NT2/D1 (cell line): ENCODE measurements around the gene LMBRD2.
A peak's percentile ranks its signal among the peaks of the same experiment; 100 is the strongest.

ENCODE experiments used
- DNase-seq: peaks from one replicate; pipeline ENCODE4 v3.0.0-alpha.2; 2011; ENCODE audit warnings: low read depth, low spot score
- H3K27me3 ChIP-seq: 2 replicates; pipeline ENCODE4 v1.6.0; 2011; ENCODE audit warnings: mild to moderate bottlenecking; ENCODE audit not compliant: insufficient read length, insufficient read depth
- H3K36me3 ChIP-seq: 2 replicates; pipeline ENCODE4 v1.6.1; 2011; ENCODE audit warnings: mild to moderate bottlenecking, low read length, mixed read lengths; ENCODE audit not compliant: insufficient read depth, insufficient read length
- H3K4me1 ChIP-seq: 2 replicates; pipeline ENCODE4 v1.5.1; 2011; ENCODE audit not compliant: insufficient read depth, insufficient read length
- H3K4me3 ChIP-seq: 2 replicates; pipeline ENCODE4 v1.5.1; 2011; ENCODE audit warnings: low read depth; ENCODE audit not compliant: insufficient read length
- H3K9ac ChIP-seq: 2 replicates; pipeline ENCODE4 v1.6.0; 2011; ENCODE audit warnings: low read depth; ENCODE audit not compliant: insufficient read length
- H3K9me3 ChIP-seq: 2 replicates; pipeline ENCODE4 v1.5.1; 2011; ENCODE audit warnings: mild to moderate bottlenecking, low read length; ENCODE audit not compliant: insufficient read depth
- SUZ12 ChIP-seq: IDR thresholded peaks from 2 replicates; pipeline ENCODE4 v1.6.1; 2011; ENCODE audit not compliant: insufficient read length, insufficient read depth; ENCODE audit errors: extremely low read depth
- YY1 ChIP-seq: IDR thresholded peaks from 2 replicates; pipeline ENCODE4 v1.6.1; 2011; ENCODE audit not compliant: insufficient read length, insufficient read depth
- ZNF274 ChIP-seq: IDR thresholded peaks from 2 replicates; pipeline ENCODE4 v1.6.1; 2011; ENCODE audit warnings: mild to moderate bottlenecking, low read depth, low read length

LMBRD2 gene

GRCh38 chr5:36153298-36153677, 1.6 kb upstream of the LMBRD2 start:
- Histone ChIP-seq H3K9me3 (no peaks in the 10 kb centered on the region), H3K4me3 (peak overlapping the region; percentile 10), H3K9ac (no peak overlapping the region), H3K27me3 (no peaks in the 10 kb centered on the region), H3K36me3 (peaks cover 52% of the 10 kb centered on the region), H3K4me1 (no peaks in the 10 kb centered on the region)
- TF ChIP-seq YY1 (no peak), ZNF274 (no peak), SUZ12 (no peak)
- DNase-seq = no peak

- Histone ChIP-seq H3K4me3 (peak overlapping the region; percentile 79), H3K9me3 (no peaks in the 10 kb centered on the region), H3K4me1 (no peaks in the 10 kb centered on the region), H3K27me3 (no peaks in the 10 kb centered on the region), H3K9ac (peak overlapping the region; percentile 73), H3K36me3 (peaks cover 46% of the 10 kb centered on the region)
- DNase-seq = no peak
- TF ChIP-seq ZNF274 = no peak
Measured at GRCh38 chr5:36152324-36153297, 924 bp upstream of the LMBRD2 start.

- H3K27me3 ChIP-seq = no peaks in the 10 kb centered on the region
- peak overlapping the region; percentile 79 for H3K4me3 ChIP-seq
- peak; percentile 23 for DNase-seq
- peak overlapping the region; percentile 86 for H3K9ac ChIP-seq
- no peak for TF ChIP-seq SUZ12
- TF ChIP-seq ZNF274 = no peak
- no peak for TF ChIP-seq YY1
- H3K36me3 ChIP-seq = peaks cover 29% of the 10 kb centered on the region
- H3K4me1 ChIP-seq = no peaks in the 10 kb centered on the region
- no peaks in the 10 kb centered on the region for H3K9me3 ChIP-seq
Measured at GRCh38 chr5:36150676-36151433, 832 bp downstream of the LMBRD2 start.

GRCh38 chr5:36147681-36148080, 4.0 kb downstream of the LMBRD2 start:
- no peaks in the 10 kb centered on the region for H3K27me3 ChIP-seq
- no peaks in the 10 kb centered on the region for H3K36me3 ChIP-seq
- H3K4me3 ChIP-seq = no peak overlapping the region
- no peaks in the 10 kb centered on the region for H3K4me1 ChIP-seq
- DNase-seq = no peak
- TF ChIP-seq ZNF274 = no peak
- no peak for TF ChIP-seq YY1
- TF ChIP-seq SUZ12 = no peak
- no peaks in the 10 kb centered on the region for H3K9me3 ChIP-seq
- H3K9ac ChIP-seq = no peak overlapping the region

- H3K4me1 ChIP-seq = no peaks in the 10 kb centered on the region
- H3K9ac ChIP-seq = no peak overlapping the region
- DNase-seq = no peak
- H3K9me3 ChIP-seq = no peaks in the 10 kb centered on the region
- no peaks in the 10 kb centered on the region for H3K27me3 ChIP-seq
- no peak for TF ChIP-seq ZNF274
- no peak for TF ChIP-seq SUZ12
- TF ChIP-seq YY1 = no peak
- H3K4me3 ChIP-seq = no peak overlapping the region
- no peaks in the 10 kb centered on the region for H3K36me3 ChIP-seq
Measured at GRCh38 chr5:36146390-36146789, 5.3 kb downstream of the LMBRD2 start.

- TF ChIP-seq SUZ12 = no peak
- TF ChIP-seq ZNF274 = no peak
- no peak for TF ChIP-seq YY1
- H3K36me3 ChIP-seq = no peaks in the 10 kb centered on the region
- no peaks in the 10 kb centered on the region for H3K9me3 ChIP-seq
Measured at GRCh38 chr5:36145311-36145710, 6.4 kb downstream of the LMBRD2 start.

GRCh38 chr5:36138900-36139683, 12.6 kb downstream of the LMBRD2 start:
- Histone ChIP-seq H3K36me3 (no peaks in the 10 kb centered on the region), H3K27me3 (no peaks in the 10 kb centered on the region), H3K4me3 (no peak overlapping the region), H3K4me1 (no peaks in the 10 kb centered on the region), H3K9me3 (peaks cover 16% of the 10 kb centered on the region; the same call in 1 of the 2 replicates), H3K9ac (no peak overlapping the region)
- TF ChIP-seq ZNF274 (no peak), SUZ12 (no peak)
- DNase-seq = no peak

More at GRCh38 chr5:36145311-36145710, 6.4 kb downstream of the LMBRD2 start:
- Histone ChIP-seq H3K27me3 (no peaks in the 10 kb centered on the region), H3K4me3 (no peak overlapping the region), H3K4me1 (no peaks in the 10 kb centered on the region), H3K9ac (no peak overlapping the region)
- DNase-seq = no peak
